ENCODE results near the gene PRXL2A.

- TF ChIP-seq POLR2A (IDR thresholded peaks at IDR 0.05), result no peak
- no peak for TF ChIP-seq CTCF (IDR thresholded peaks at IDR 0.05)
Measured at GRCh38 chr10:80447436-80448190, 39.3 kb downstream of the PRXL2A start.
